ENCODE results near the gene WNT5B.

- TF ChIP-seq POLR2A (IDR thresholded peaks at IDR 0.05; ENCODE audit: low read length), result no peak
- TF ChIP-seq GATA1 (IDR thresholded peaks at IDR 0.05; ENCODE audit: low read depth, low read length), result no peak
Observed at GRCh38 chr12:1603269-1603993, 25.6 kb upstream of the WNT5B start.

All from erythroblast (primary cell).